ENCODE measurements around the gene VMAC. TPM values are rescaled to one million over a fixed set of nuclear protein-coding genes. Genes with fewer than 3 reads are reported as not detected.

VMAC gene
- total RNA-seq, 2 donors from 2014 or later = 5.9 TPM

DNA sequence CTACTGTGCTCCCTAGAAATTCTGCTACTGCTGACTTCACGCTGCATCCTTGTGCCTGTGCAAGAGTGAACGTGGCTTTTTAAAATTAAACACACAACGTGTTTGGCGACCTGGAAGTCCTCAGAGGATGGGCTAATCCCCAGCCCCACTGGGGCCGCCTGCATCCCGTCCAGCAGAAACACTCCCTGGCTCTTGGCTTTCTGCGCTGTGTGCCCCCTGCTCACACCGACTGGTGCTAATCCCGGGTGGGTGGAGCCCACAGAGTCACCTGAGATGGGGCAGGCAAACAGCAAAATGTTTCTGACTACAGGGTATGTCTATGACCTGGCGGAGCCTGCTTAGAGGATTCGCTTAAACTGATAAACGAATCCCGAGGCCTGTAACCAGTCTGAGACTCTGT lies 24.5 kb downstream of the VMAC start:
- H3K4me3 Mint-ChIP-seq = no peak overlapping the region
- TF ChIP-seq, protein P1, sequence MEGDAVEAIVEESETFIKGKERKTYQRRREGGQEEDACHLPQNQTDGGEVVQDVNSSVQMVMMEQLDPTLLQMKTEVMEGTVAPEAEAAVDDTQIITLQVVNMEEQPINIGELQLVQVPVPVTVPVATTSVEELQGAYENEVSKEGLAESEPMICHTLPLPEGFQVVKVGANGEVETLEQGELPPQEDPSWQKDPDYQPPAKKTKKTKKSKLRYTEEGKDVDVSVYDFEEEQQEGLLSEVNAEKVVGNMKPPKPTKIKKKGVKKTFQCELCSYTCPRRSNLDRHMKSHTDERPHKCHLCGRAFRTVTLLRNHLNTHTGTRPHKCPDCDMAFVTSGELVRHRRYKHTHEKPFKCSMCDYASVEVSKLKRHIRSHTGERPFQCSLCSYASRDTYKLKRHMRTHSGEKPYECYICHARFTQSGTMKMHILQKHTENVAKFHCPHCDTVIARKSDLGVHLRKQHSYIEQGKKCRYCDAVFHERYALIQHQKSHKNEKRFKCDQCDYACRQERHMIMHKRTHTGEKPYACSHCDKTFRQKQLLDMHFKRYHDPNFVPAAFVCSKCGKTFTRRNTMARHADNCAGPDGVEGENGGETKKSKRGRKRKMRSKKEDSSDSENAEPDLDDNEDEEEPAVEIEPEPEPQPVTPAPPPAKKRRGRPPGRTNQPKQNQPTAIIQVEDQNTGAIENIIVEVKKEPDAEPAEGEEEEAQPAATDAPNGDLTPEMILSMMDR (conservative IDR thresholded peaks at IDR 0.05) = no peak
- WGBS, 2 experiments (ENCODE audit: insufficient coverage in 1 of 2, insufficient read length in 1 of 2) = 94 to 99% methylated on average over 12 to 13 of the region's 13 CpGs
- no peaks in the 10 kb centered on the region for H3K4me1 Mint-ChIP-seq
- H3K27ac Mint-ChIP-seq = no peak overlapping the region
- no peaks in the 10 kb centered on the region for H3K4me1 ChIP-seq (ENCODE audit: control insufficient read depth, insufficient read depth, low read length)
- H3K9ac ChIP-seq (ENCODE audit: extremely low read depth, low read length, poor library complexity, severe bottlenecking) = no peak overlapping the region
- H3K36me3 Mint-ChIP-seq (ENCODE audit: low read depth) = peaks cover 82% of the 10 kb centered on the region
- peaks cover 88% of the 10 kb centered on the region for H3K36me3 ChIP-seq (ENCODE audit: control insufficient read depth, insufficient read depth, low read length)
- no peaks in the 10 kb centered on the region for H3K27me3 ChIP-seq (ENCODE audit: control insufficient read depth, insufficient read depth, low read length, poor library complexity, severe bottlenecking)
- H3K9me3 Mint-ChIP-seq = no peaks in the 10 kb centered on the region
- H3K27ac ChIP-seq (ENCODE audit: low read depth, low read length) = no peak overlapping the region
- no peak overlapping the region for H3K4me3 ChIP-seq (ENCODE audit: low read length)
- no peaks in the 10 kb centered on the region for H3K9me3 ChIP-seq (ENCODE audit: control insufficient read depth, low read length)
- H3K27me3 Mint-ChIP-seq (ENCODE audit: insufficient read depth) = no peaks in the 10 kb centered on the region
- DNase-seq = no peak

DNA sequence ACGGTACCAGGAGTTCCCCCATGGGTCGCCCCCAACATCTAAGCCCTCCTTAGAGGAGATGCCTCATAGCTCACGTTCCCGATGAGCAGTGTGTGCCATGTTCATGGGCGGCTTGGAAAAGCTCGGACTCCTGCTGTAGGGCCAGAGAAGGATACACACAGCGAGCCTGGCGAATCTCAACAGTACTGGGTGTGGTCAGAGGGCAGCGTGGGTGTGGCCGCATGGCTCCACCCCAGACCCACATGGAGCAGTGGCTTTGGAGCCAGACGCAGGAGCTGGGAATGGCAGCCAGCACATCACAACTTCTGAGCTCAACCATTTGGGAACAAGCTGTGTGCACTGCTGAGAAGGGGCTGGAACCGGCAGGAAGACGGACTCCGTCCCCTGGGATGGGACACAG lies 25.0 kb downstream of the VMAC start:
- Mint-ChIP-seq H3K27ac (no peak overlapping the region), H3K4me3 (no peak overlapping the region), H3K27me3 (ENCODE audit: insufficient read depth) (no peaks in the 10 kb centered on the region), H3K9me3 (no peaks in the 10 kb centered on the region), H3K36me3 (ENCODE audit: low read depth) (peaks cover 83% of the 10 kb centered on the region), H3K4me1 (no peaks in the 10 kb centered on the region)
- 92 to 99% methylated on average over 13 to 14 of the region's 14 CpGs for WGBS, 2 experiments (ENCODE audit: insufficient coverage in 1 of 2, insufficient read length in 1 of 2)
- no peak overlapping the region for H3K4me3 ChIP-seq (ENCODE audit: low read length)
- H3K27me3 ChIP-seq (ENCODE audit: control insufficient read depth, insufficient read depth, low read length, poor library complexity, severe bottlenecking) = no peaks in the 10 kb centered on the region
- TF ChIP-seq, protein P1 (conservative IDR thresholded peaks at IDR 0.05) = no peak
- H3K9ac ChIP-seq (ENCODE audit: extremely low read depth, low read length, poor library complexity, severe bottlenecking) = no peak overlapping the region
- H3K9me3 ChIP-seq (ENCODE audit: control insufficient read depth, low read length) = no peaks in the 10 kb centered on the region
- H3K27ac ChIP-seq (ENCODE audit: low read depth, low read length) = no peak overlapping the region
- no peaks in the 10 kb centered on the region for H3K4me1 ChIP-seq (ENCODE audit: control insufficient read depth, insufficient read depth, low read length)
- DNase-seq = peak; percentile 60
- H3K36me3 ChIP-seq (ENCODE audit: control insufficient read depth, insufficient read depth, low read length) = peaks cover 83% of the 10 kb centered on the region

DNA sequence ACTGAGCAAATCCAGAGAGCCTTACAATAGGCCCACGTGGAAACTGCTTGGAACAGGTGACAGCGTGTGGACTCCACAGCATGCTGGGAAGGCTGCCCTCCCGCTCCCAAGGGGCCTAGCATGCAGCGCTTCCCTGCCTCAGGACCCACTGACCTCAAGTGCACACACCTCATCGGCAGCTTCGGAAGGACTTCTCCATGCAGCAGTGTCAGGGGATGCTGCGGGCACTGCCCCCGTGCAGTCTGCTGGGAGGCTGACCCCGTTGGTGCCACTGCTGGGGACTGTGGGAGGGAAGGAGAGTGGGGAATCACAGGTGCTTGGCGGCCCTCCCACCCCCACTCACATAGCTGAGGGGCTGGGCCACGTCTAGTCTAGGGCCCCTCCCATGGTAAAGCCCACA lies 26.6 kb downstream of the VMAC start:
- no peak overlapping the region for H3K27ac Mint-ChIP-seq
- H3K36me3 Mint-ChIP-seq (ENCODE audit: low read depth) = peaks cover 80% of the 10 kb centered on the region
- no peak overlapping the region for H3K9ac ChIP-seq (ENCODE audit: extremely low read depth, low read length, poor library complexity, severe bottlenecking)
- H3K4me3 Mint-ChIP-seq = no peak overlapping the region
- WGBS, 2 experiments (ENCODE audit: insufficient coverage in 1 of 2, insufficient read length in 1 of 2) = 92 to 100% methylated on average over 5 to 11 of the region's 11 CpGs
- no peaks in the 10 kb centered on the region for H3K4me1 ChIP-seq (ENCODE audit: control insufficient read depth, insufficient read depth, low read length)
- H3K9me3 Mint-ChIP-seq = no peaks in the 10 kb centered on the region
- H3K27me3 Mint-ChIP-seq (ENCODE audit: insufficient read depth) = no peaks in the 10 kb centered on the region
- TF ChIP-seq, protein P1 (conservative IDR thresholded peaks at IDR 0.05) = no peak
- H3K9me3 ChIP-seq (ENCODE audit: control insufficient read depth, low read length) = no peaks in the 10 kb centered on the region
- H3K4me3 ChIP-seq (ENCODE audit: low read length) = no peak overlapping the region
- peaks cover 73% of the 10 kb centered on the region for H3K36me3 ChIP-seq (ENCODE audit: control insufficient read depth, insufficient read depth, low read length)
- DNase-seq = no peak
- H3K4me1 Mint-ChIP-seq = no peaks in the 10 kb centered on the region
- H3K27me3 ChIP-seq (ENCODE audit: control insufficient read depth, insufficient read depth, low read length, poor library complexity, severe bottlenecking) = no peaks in the 10 kb centered on the region
- no peak overlapping the region for H3K27ac ChIP-seq (ENCODE audit: low read depth, low read length)
